ENCODE measurements around the gene WHRN.

WHRN gene

DNA sequence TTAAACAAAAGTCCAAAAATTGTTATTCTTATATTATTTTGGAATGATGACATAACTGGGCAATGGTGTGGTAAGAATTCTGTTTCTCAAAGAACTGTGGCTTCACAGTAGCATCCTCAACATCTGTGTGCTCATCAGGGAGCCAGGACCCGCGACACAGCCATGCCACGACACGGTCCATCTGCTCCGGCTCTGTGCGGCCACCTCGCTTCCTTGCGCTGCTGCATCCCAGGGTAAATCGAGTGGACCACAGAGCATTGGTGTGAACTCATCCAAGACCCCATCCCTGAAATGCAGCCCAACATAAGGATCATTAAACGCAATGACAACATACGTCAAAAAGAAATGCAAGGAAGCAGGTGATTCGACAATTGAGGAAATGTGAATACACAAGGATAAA is 15.3 kb downstream of the WHRN start:
- no peak for DNase-seq

DNA sequence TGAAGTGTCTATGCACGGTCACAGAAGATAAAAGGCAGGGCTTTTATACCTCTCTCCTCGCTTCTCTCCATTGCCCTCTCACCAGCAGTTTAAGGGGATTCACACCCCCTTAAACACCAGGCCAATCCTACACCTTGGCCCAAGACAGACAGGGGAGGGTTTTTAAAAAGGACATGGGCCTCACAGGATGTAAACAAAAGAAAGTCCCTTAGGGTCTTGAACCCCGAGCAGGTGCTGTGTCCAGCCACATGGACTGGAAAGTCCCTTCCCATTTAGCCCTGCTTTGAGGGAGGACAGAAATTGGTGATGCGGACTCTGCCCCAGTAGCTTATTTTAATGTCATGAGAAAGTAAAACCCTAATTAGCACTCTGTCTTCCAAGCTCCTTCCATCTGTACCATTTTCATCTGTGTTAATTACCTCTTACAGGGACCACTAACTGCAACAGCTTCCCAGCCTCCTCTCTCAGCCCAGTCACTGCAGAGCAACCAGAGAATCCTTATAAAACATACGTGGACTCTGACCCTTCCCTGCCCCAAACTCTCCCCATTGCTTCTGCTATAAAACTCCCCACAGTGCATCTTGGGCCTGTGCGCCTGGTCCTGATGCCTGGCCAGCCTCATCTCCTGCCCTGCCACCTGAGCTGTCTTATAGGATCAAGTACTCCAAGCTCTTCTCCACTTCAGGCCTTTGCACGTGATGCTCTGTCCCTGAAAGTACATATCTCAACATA is 16.7 kb downstream of the WHRN start:
- DNase-seq: no peak

DNA sequence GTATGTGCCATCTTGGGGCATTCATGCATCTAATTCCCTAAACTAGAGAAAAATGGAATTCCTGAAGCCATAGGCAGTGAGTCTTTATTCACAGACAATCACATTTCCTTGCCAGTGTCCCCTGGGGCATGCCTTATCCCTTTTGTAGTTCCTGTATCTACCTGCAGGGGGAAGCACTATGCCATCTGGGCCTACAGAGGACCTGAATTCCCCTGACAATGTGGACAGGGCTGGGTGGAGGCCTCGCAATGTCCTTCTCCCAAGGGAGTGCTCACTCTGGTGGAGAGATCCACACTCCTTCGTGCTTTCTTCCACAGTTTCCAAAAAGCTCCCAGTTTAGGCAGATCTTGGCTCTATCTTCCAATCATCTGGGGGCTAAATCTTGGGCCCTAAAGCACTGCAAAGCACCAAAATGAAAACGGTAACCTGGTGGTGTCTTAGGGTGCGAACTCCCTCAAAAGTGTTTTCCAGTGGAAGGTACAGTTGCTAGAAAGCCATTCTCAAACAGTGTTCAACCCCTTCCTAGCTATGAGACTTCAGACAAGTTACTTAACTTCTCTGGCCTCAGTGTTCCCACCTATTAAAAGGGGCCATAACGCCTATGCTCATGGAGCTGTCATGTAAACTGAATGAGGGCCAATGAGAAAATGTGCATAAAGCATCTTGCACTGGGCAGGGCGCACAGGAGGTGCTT is 17.5 kb downstream of the WHRN start:
- peak; percentile 68 for DNase-seq

DNA sequence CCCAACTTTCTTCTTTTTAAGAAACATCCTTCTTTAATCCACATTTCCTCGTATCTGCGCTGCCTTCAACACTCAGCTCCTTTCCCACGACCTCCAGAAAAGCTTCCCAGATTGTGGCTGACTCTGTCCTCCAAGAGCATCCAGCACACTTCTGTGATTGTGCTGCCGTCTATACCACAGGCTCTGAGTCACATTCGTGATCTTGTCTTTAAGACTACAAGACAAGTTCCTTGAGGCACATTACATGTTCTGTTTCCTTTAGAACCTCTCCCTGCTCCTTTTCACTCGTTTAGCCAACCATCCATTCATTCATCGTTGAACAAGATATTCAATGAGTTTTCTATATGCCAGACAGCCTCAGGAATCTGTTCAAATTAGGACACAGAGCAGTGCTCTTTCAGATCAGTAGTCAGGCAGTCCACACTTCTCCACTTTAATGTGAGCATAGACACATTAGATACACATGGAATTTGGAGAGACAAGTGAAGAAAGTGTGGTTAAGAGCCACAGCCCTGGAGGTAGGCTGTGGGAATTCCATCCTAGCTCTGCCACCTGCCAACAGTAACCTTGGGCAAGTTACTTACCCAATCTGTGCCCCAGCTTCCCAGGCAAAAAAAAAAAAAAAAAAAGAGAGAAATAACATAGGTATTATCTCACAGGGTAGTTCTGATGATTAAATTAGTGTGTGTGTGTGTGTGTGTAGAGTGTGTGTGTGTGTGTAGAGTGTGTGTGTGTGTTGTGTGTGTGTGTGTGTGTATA is 18.9 kb downstream of the WHRN start:
- no peak for DNase-seq

DNA sequence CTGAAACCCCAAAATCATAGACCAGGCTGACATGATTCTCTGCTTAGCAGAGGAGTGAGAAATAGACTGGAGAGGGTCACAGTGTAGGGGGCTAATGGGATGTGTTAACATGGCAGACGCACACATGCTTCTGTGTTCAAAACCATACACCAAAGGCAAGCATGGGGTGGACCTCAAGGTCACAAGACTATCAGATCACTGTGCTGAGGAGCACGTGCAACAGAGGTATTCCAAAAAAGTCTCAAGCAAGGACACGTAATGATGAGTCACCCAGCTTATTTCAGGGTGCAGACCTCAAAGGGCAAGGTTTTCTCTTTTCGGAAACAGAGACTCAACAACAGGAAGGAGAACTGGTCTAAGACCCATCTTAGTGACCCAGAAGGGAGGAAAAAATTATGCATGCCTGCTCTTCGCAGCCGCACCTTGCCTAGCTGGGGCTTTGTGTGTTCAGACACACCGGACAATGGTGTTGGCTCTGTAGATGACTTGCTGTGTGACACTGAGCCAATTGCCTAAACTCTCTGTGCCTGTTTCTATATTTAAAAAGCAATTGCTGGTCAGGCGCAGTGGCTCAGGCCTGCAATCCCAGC is 20.3 kb downstream of the WHRN start:
- DNase-seq: no peak

DNA sequence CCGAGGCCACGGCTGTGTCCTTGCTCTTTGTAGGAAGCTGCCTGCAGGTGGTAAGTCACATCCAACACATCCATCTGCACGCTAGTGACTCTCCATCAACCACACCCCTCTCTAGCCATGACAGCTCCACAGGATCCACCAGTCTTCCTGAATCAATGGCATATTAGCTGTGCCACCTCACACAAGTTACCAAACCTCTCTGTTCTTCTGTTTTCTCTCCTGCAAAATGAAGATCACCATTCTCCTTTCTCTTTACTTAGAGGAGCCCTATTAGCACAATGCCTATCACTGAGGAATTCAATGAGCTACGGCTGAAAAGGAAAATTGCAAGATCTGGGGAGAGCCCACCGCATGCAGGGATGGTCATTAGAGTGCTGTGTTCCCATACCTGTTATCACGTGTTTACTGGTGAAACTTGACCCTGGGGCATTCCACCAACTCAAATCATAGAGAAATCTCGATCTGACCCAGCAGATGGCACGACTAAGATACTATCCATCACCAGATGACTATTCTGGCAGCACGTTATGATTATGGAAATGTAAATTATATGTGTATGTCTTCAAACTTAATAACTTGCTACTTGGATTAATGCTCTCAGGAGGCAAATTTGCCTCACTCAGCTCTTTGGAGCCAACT is 20.9 kb downstream of the WHRN start:
- no peak for DNase-seq

DNA sequence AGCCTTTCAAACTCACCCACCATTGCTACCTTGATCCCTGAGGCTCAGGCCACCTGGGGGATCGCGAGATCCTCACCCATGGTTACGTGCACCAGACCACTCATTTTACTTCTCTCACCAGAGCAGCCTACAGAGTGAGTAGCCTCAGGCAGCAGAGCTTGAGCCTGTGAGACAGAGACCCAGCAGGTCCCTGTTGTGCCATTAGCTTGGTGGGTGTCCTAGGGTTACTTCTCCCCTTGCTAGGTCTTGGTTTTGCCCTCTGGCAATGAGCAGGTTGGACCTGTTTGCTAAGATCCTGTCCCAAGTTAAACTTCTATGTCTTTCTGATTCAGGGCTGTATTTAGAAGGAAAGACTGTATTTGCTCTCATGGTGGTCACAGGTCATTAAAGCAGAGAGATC is 21.8 kb downstream of the WHRN start:
- no peak for DNase-seq

DNA sequence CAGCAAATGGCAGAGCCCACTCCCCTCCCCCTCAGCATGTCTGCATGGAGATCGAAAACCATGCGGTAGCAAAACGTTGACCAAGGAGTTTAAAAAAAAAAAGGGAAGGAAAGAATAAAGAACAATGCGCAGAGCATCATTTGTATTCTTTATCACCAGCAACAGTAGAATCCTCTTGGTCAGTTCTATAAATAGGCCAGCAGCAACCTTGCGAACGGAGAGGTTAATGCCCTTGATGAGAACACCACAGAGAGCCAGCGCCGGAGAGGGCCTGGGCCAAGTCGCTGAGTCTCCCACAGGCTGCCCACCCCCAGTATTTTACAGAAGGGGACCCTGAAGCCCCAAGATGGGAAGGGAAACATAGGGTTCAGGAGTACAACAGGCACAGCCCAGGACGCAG is 22.7 kb downstream of the WHRN start:
- DNase-seq: no peak

DNA sequence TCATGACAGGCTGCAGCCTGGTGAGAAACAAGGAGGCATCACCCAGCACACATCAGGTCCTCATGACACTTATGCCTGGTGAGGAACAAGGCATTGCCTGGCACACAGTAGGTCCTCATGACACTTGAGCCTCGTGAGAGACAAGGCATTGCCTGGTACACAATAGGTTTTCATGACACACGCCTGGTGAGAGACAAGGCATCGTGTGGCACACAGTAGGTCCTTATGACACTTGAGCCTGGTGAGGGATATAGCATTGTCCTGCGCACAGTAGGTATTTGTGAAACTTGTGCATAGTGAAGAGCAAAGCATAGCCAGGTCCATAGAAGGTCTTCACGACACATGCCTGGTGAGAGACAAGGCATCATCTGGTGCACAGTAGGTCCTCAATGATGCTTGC is 23.5 kb downstream of the WHRN start:
- DNase-seq: no peak

DNA sequence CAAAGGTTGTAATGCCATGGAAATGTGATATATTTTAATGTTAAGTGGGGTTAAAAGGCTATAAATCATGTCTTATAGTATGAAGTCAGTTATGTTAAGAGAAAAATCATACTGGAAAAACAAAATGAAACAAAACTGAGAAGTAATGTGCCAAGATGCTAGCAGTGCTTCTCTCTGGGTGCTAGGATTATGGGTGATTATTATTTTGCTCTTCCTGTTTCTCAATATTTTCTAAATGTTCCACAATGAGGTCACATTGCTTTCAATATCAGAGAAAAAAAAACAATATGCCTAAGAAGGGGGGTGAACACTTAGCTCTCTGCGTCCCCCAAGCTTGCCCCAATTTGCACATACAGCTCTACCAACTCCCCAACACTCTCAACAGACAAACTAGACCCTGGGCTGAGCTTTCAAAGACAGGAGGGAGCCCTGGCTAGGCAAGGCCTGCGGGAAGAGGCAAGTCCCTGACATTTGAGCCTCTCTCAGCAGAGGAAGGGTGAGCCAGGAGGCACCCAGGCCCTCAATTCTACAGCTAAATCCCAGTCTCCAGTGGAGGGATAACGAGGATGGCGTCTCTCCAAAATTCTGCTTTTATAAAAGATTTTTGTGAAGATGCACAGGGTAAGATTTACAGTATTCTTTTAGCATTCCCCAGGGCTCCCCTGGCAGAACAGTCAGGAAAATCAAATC is 24.4 kb downstream of the WHRN start:
- peak; percentile 34 for DNase-seq

DNA sequence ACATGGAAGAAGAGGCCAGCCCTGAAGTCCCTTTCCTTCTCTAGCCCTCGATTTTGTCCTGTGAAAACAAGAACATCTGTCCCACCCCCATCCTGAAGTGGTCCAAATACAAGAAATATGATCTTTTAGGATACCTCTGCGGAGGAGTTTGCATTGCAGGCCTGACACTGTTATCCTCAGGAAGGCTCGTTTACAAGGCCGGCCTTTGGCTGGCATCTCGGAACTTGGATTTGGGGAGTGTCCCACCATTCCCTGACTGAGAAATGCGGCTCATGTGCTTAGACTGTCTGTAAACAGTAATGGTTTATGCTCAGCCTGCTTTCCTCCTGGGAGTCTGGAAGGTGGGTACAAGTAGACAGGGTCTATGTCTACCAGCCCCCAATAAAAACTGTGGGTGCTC is 26.4 kb downstream of the WHRN start:
- no peak for DNase-seq

DNA sequence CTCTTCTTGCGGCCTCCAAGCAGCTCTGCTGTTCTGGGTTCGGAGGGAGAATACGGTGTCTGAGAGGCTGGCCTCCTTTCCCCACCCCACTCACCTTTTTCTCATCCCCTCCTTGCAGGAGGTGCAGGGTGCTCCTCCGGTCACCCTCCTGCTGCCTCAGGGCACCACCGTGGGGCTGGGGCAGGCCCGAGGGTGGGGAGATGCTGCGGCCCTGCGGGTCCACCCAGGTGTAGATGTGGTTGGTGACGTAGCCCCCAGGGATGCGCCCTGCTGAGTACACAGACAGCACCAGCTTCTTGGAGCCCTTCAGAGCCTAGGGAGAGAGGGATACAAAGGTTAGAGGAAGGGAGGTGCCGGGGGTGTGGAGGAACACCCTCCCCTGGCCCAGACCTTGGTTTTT is 26.8 kb downstream of the WHRN start:
- no peak for DNase-seq

DNA sequence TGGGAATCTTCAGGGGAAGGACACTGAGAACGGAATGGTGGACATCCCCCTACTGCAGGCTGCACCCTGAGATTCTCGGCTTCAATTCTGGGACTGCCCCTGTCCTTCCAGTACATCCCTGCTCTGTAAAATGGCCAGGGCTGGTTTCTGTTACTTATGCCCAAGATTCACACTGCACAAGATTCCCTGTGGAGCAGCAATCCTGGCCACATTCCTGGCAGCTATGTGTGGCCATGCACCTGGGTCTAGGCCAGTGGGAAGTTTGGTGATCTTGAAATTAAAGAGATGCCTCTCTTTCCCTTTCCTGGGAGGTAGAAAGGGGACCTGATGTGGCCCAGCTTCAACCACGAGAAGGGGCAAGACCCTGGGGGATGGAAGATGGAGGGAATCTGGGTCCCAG is 27.6 kb downstream of the WHRN start:
- DNase-seq: no peak

DNA sequence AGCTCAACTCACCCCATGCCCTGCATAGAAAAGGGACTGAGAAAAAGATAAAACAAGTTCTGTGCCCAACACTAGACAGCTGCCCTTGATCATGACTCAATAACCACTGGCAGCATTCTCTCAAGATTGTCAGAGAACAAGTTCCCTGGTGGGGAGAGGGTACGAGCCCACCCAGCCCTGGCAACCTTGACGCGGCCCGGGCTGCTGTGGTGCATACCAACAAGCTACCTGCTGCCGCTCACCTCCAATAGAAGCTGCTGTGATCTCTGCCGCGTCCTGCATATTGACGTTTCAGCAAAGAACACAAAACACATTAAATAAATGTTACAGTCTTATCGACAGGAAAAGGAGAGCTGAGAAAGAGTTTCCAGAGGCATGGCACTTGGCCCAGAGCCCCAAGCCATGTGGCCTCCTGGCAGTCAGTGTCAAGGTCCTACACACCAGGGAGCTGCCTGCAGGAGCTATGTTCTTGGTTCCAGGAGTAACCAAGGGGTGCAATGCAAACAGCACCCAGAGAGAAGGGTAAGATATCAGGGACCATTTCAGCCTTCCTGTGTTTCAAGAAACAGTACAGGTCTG is 28.3 kb downstream of the WHRN start:
- DNase-seq: no peak

DNA sequence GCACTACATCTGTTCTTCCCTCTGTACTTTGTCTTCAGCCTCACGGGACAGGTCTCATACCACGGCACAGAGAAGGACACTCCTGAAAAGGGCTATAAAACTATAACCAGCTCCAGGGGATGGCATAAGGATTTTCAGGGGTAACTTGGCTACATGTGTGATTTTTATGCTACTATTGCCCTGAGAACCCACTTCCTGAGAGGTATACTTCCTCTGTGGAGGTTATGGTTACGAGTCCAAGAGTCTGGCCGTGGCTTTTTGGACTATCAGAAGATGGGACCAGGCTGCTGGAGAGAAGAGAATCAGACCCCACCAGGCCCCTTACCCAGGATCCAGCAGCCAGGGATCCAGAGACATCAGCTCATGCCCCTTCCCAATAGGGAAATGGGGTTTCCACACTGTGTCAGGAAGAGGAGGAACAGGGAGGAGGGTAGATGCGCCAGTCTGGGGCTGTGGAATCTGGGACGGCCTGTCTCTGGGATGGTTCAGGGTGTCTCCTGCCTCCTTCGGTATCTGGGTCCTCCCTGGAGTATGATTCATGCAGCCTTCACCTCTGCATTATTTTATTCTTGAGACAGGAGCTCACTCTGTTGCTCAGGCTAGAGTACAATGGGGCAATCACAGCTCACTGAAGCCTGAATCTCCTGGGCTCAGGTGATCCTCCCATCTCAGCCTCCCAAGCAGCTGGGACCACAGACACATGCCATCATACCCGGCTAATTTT is 29.7 kb downstream of the WHRN start:
- no peak for DNase-seq

DNA sequence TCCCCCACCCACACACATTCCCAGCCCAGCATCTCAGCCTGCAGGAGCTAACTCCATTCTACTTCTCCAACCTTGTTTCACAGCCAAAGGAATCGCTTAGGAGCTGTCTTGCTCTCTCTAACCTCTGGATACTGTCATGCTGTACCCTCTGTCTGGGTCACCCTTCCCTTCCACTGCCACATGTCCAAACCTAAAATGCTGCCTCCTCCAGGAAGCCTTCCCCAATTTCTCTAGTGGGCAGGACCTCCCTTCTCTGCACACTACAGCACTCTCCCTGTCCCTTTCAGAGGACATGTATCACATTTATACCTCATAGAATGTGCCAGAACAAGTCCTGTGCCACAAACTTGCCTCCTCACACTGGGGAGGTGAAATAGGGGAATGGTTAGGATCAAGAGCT is 30.8 kb downstream of the WHRN start:
- no peak for DNase-seq

DNA sequence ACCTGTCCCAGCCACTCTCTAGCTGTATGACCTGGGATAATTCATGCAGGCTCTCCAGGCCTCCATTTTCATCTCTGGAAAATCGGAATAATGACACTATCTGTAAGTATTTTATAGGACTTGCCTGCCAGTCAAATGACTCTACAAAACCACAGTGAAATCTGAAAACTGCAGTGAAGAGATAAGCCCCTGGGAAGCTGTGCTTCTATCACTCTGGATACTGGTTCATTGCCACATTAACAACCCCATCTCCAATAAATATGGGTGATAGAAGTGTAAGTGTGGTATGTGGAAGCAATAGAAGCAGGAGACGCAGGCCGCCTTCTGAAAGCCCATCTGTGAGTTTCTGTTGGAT is 31.8 kb downstream of the WHRN start:
- DNase-seq: no peak

DNA sequence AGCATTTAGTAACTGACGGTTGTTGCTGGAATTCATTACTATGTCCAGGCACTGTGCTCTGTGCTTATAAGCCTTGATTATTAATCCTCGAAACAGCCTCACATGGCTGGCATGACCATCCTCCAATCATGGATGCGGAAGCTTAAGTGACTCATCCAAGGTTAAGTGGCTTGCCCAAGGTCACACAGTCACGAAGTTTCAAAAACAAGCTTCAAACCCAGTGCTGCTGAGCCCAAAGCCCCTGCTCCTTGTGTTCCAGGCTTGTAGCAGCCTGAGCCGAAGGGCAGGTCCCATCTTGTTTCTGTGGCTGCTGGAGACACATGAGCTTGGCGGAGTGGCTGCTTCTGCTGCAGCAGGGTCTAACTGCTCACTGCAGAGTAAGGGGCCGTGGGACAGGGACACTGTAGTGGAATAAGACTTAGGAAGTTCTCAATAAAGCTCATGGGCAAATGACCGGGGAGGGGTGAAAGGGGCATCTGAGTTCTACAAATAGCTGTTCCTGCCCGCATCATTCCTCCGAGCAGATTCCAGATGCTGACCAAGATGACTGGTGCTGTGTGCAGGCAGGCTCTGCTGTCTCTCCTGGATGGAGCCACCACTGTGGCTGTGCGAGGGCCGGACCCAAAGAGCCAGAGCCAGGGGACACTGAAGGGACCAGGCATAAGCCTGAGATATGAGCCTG is 32.4 kb downstream of the WHRN start:
- DNase-seq: no peak

DNA sequence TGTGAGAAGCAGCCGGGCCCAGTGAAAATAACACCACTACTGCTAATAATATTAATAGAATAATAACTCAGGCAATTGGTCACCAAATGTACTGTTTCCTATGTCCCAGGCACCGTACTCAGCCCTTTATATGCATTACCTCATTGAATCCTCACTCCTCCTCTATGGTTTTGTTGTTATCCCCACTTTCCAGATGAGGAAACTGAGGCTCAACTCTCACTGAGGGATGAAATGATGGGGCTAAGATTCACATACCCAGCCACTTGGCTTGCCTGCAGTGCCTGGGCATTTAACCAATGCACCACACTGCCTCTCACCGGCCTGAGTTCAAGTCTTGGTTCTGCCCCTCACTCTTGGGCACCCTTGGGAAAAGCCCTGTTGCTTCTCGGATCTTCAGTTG is 34.1 kb downstream of the WHRN start:
- no peak for DNase-seq

DNA sequence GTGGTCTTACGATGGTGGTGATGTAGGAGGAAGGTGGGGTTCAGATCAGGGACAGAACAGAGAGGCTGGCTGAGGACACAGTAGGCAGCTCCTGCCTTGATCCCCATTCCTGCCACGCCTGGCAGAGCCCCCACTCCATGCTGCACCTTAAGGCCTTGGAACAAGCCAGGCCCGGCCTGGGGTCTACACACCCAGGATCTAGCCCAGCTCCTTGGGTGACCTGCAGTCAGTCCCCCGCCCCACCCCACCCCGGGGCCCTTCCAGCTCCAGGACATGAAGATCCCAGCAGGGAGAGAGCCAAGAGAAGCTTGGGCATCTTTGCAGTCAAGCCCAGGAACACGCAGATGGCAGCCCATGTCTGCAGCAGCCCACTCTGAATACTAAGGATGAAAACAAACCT is 34.7 kb downstream of the WHRN start:
- DNase-seq: no peak

DNA sequence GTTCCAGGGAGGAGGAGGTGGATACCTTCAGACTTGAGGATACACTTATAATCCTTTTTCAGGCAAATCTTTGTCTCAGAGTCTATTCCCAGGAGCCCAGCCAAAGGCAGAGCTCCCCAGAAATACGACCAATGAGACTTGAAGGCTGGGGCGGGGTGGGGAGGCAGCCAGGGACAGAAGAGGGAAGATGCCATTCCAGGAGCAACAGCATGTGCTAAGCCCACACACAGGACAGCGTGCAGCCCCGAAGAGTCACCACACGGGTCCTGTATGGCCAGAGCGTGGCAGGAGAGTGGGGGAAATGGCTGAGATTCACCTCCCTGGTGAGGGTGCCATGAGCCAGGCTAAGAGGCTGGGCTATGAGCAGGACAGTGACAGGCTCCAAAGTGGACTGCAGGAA is 35.2 kb downstream of the WHRN start:
- DNase-seq: no peak
